ENCODE measurements around the gene MAP1B.

DNA sequence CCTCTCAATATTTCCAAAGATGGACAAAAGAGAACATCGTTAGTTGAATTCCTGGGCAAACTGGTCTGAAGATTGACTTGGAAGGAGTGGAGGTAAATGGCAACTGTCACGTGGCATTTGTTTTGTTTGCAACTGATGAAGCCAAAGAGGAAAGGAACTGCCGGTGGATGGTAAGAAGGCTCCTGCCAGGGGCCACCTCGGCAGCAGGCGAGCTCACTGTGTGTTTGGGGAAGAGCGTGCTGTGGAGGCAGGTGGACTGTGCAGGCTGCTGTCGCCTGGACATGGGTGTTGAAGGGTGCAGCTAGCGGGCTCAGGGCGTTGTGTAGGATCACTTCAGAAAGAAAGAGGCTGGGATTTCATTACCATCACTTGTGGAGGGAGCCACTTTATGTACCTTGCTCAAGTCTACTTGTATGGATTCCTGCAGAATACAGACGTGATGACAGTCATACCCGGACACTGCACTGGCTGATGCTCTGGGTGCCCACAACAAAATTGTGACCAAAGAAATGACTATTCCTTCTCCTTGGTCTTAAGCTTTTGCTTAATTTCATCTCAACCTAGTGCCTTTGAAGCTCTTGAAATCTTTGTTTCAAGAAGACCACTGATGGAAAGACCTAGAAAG, 72.7 kb downstream of the MAP1B start:
- no peak for TF ChIP-seq EZH2 (optimal IDR thresholded peaks at IDR 0.05; ENCODE audit: low read depth, low read length)
- no peak for TF ChIP-seq EZH2phosphoT487 (IDR thresholded peaks at IDR 0.05; ENCODE audit: low read length)

Measured in MM.1S (cell line).